RCC 7860 (cell line): ENCODE results near the gene SYNDIG1.

Source experiments
- DNase-seq: peaks from one replicate; pipeline ENCODE4 v3.0.0-alpha.2; 2015; ENCODE audit warnings: low spot score
- FAIRE-seq: peaks from 2 replicates; lab custom pipeline; 2012; peaks lifted over from hg19 to GRCh38; lab: Jason Lieb, UNC

The SYNDIG1 gene

DNA sequence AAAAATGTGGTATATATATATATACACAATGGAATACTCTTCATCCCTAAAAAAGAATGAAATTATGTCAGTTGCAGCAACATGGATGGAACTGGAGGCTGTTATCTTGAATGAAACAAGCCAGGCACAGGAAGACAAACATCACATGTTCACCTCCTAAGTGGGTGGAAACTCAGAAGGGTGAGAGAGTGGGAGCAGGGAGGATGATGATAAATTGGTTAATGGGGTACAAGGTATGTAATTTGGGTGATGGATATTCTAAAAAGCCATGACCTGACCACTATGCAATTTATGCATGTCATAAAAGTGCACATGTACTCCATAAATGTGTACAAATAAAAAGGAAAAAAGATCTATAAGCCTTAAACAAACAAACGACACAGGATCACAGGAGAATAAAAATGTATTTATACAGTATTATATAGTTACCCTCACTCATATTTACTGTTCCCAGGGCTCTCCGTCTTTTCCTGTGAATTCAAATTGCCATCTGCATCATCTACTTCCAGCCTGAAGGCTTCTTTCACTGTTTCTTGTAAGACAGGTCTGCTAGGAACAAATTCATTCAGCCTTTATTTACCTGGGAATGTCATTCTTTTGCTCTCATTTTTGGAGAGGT is 89.8 kb downstream of the SYNDIG1 start:
- no peak for DNase-seq
- FAIRE-seq = no peak

DNA sequence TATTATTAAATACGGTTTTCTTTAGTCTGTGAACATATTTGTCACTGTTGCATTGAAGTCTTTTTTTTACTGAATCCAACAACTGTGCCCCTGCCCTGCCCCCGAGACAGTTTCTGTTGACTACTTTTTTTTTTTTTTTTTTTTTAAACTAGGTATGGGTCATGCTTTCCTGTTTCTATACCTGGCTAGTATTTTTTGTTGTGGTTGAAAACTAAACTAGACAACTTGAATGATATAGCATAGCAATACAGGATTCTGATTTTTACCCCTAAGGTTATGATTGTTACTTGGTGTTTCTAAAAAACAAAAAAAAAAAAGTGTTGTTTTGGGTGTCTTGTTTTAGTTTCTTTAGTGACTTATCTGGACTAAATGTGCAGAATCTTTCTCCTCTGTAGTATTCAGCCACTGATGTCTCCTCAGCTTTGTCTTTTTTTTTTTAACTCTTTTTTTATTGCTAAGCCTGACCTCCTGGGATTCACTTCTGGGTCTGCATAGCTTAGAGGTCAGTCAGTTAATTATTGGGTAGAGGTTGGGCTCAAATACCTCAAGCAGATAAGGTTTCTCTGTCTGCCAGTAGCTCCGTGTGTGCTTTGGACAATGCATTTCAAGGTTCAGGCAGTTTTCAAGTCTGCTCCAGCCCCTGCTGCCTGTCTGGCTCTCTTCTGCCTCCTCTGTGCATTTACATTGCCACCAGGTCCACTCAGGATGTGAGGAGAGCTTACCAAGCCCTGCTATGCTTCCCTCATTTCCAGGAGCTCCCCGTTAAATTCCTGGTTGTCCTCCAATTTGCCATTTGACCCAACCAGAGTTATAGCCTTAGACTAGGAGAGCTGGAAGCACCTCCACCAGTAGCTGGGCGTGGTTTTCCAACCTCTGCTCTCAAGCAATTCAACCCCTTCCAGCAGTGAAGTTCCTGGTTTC is 91.4 kb downstream of the SYNDIG1 start:
- DNase-seq (no peak), FAIRE-seq (no peak)

DNA sequence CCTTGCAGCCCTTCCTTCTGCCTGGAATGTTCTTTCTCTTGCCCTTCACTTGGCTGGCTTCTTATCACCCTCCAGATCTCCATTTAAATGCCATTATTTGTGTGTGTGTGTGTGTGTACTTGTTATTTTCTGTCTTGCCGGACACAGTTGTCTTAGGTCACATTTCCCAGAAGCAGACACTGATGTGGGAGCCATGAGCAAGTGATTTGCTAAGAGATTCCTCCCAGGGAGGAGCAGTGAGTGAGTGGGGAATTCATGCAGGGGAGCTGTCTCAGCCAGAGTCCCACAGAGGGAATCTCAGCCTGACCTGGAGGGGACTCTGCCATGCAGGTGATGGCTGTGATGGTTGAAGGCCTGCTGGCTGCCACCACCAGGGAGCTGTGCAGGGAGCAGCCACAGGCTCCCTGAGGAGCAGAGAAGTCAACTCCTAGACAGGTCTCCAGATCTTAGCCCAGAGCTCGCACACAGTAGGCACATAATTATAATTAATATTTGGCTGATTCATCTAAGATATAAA is 96.5 kb downstream of the SYNDIG1 start:
- FAIRE-seq = no peak
- DNase-seq = no peak

DNA sequence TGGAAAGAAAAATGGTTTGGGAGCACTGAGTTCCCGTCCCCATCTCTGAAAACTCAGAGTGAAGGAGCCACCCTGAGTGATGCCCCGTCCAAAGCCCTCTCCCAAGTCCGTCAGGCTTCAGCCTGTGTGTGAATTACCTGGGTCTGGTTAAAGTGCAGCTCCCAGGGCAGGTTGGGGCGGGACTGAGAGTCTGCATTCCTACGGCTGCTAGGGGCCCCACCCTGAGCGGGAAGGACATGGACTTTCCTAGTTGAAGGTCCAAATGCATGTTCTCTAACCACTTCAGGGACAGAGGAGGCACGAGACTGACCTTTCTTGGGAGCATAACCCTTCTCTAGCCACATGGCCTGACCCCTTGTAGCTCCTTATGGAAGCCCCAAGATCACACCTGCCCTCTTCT is 97.2 kb downstream of the SYNDIG1 start:
- FAIRE-seq (no peak), DNase-seq (no peak)

DNA sequence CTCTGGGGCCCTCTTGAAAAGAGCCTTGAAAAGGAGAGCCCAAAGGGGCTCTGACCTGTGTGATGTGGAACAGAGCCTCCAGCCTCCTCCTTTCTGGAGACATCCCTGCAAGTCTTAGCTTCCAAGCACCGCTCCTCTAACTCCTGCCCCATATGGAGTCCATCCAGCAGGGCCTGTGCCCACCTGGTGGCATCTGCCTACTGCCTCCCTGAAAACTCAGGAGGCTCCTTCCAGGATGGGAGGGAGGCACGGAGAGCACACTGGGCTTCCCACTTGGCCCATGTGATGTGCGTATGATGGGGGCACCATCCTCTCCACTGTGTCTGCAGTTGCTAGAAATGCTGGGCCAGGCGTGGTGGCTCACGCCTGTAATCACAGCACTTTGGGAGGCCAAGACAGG is 98.1 kb downstream of the SYNDIG1 start:
- no peak for FAIRE-seq

DNA sequence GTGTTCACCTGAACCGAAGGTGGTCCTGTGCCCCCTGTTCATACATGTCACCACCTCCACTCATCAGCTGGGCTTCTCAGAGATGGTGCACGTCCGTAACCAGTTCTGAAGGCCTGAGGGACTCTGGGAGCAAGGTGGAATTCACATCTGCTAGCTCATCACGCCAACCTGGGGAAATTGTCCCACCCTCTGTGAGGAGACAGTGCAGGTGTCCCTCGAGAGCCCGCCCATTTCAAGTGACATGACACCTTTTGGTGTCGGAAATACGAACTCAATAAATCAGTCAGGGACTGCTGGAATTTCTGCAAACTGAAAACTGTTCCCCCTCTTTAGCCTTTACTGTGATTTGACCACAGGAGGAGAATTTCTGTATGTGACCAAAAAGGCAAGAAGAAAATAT is 99.4 kb downstream of the SYNDIG1 start:
- DNase-seq (no peak), FAIRE-seq (no peak)

More for the DNA sequence above, 98.1 kb downstream of the SYNDIG1 start:
- no peak for DNase-seq

DNA sequence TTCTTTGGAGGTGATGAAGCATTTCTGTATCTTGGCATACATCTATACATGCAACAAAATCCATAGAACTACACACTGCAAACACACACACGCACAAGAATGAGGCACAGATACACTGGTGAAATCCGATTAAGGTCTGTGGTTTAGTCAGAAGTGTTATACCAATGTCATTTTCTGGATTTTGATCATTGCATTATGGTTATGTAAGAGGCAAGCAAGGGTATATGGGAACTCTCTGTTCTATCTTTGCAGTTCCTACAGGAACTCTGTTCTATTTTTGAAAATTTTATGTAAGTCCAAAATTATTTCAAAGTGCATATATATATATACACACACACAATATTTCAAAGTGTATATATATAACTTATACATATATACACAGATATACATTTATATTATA is 101.7 kb downstream of the SYNDIG1 start:
- FAIRE-seq (no peak), DNase-seq (no peak)

DNA sequence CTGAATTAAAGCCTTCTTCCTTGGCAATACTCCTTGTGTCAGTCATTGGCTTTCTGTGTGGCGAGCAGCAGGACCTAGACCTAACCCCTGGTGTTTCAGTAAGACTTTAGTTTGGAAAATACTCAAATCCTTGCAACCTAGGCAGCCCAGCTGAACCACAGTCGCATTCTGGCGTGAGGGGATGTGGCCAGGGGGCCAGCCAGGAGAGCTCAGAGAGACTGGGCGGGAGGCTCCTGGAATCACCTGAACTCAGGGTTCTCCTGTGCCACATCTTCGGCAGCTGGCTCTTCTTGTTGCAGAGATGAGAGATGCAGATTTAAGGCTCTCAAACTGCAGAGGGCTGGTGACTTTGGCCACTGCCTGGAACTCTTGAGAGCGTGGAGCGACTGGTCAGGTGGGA is 102.7 kb downstream of the SYNDIG1 start:
- DNase-seq (no peak), FAIRE-seq (no peak)

DNA sequence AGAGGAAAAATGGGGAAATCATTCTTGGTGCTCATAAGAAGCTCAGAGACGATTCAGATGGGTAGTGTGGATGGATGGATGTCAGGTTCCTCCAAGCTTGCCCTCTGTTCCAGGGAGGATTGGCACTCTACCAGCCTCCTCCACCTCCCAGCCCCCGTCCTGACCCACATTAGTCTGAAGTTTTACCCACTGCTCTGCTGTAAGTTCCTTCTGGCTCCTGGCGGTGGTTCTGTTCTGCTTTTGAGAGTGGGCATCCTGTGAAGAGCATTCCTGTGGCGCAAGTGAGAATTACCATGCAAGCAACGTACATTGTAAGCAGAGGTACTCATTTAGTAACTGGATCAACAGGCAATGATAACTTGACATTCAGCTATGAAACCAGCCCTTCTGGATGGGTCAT is 103.4 kb downstream of the SYNDIG1 start:
- FAIRE-seq (no peak), DNase-seq (no peak)

DNA sequence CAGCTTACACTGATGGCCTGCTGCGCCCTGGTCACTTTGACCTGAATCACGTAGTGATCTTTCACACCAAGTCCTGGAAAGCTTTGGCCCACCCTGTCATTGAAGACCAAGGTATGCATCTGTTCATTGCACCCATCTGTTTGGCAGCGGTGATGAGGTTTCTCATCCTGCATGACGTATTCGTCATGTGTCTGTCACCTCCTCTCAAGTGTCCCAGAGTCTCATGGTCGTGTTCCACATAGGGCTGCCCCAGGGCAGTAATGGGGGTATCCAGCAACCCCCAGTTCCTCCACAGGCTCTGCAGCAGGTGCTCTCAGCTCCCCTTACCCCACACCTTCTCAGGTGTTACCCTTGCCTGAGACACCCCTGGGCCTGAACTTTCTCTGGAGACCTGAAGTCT is 104.1 kb downstream of the SYNDIG1 start:
- no peak for DNase-seq
- FAIRE-seq = no peak

DNA sequence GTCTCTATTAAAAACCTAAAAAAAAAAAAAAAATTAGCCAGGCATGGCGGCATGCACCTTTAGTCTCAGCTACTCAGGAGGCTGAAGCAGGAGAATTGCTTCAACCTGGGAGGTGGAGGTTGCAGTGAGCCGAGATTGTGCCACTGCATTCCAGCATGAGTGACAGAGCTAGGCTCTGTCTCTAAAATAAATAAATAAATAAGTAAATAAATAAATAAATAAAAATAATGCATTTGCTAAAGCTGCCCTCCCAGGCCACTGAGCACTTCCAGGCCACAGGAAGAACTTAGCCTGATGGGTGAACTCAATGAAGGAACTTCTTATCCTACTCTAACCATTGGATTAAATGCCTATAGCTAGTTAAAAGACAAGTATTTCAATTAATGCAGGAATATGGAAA is 104.9 kb downstream of the SYNDIG1 start:
- DNase-seq = no peak
- FAIRE-seq = no peak

DNA sequence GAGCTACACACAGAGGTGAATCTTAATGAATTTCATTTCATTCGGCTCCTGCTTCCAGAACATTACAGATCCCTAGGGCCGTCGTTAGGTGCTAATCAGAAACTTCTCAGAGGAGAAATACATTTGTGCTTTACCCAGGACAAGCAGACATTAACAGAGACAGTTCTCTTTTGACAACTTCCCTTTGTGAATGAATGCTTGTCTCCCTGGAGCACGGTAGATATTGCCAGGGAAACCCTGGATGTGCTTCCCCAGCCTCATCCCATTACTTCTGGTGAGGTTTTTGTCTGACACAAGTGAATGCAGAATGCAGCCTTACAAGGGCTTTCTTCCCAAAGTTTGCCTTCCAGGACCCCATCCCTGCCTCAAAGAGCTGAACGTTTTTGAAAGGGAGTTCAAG is 105.4 kb downstream of the SYNDIG1 start:
- FAIRE-seq = no peak
- DNase-seq = no peak

DNA sequence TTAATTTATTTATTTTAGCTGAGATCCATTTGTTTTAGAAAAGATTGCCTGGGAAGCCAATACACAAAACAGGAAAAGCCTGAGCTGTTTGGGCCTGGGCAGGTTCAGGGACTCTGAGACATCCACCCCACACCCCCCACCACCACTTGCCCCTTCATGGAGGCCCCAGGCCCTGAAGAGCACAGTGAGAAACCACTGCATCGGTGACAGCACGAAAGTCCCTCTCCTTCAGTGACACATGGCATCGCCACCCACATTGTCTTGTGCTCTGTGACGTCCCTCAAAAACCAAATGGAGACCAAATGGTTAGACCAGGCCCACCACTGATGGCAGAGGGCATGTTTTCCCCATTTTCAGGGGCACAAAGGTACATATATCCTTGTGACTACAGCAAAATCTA is 106.4 kb downstream of the SYNDIG1 start:
- DNase-seq = no peak
- FAIRE-seq = no peak

DNA sequence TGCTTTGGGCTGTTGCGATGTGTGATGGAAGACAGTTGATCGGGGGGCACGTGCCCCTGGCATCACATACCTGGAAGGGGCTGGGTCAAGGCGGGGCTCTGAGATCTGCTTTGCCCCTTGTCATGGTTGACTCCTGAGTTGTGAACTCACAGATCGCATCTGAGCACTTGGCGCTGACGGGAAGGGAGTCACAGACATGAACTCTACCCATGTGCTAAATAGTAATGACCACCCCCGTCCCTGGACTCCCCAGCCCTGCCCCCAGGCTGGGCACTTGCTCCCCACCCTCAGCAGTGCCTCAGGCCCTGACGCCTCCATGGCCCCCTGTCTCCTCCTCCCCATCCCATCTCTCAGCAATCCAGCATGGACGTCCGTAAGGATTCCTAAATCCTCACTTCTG is 107.0 kb downstream of the SYNDIG1 start:
- FAIRE-seq (no peak), DNase-seq (no peak)

DNA sequence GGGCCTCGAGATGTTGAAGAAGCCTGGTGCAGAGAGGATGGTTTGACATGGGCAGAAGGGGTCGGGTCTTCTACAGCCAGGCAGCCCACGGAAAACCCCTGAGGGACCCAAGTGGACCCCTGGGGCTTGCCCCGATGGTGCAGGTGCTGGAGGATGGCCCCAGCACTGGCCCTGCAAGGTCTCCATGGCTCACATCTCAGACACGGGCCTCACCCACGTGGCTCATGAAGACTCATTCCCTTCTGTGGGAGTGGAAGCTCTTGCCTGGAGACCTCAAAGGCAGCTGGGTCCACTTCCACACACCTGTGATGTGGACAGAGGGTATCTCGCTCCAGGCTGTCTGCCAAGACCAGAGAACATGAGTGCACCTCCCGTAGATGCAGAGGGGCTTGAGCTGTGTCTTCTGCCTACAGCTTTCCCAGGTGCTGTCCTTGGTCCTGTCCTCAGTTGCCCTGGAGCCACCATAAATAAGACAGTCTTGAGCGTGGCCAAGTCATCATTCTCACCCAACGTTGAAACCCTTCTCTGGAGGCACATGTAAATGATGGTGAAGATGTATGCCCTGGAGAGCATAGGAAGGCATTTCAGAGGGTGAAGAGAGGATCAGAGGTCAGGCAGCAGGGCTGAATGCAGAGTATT is 108.0 kb downstream of the SYNDIG1 start:
- FAIRE-seq (no peak), DNase-seq (no peak)

DNA sequence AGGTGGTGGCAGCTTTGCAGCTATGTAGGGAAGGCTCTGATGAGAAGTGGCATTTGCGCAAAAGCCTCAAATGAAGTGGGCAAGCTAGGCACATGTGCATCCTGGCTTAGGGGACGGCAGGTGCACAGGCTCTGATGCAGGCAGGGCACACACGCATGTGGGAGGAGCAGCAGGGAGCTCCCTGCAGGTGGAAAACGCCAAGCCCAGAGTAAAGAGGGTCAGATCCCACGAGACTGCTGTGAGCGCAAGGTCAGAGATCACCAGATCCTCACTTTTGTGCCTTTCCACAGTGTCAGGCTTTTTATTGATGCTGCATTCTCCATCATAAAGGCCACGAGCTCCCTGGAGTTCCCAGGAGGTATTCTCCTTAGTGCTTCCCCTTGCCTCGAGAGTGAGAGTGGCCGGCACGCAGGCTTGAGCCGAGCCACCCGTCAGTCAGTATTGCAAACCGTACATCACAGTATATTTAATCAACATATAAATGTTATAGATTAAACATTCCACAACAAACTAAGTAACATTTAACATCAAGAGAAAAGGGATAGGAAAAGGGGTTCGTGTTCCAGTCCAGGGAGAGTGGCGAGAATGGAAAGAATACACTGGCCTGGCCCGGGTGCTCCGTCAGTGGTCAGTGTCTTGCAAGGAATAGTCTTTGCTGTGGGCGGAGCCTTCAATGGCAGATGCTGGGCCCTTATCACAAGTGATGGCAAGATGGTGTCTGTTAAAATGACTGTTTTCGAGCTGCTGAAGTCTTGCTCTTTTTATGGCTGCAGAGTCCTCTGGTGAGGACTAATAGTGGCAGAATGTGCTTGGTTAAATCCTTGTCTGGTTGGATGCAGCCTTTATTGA is 109.4 kb downstream of the SYNDIG1 start:
- FAIRE-seq (no peak), DNase-seq (no peak)

DNA sequence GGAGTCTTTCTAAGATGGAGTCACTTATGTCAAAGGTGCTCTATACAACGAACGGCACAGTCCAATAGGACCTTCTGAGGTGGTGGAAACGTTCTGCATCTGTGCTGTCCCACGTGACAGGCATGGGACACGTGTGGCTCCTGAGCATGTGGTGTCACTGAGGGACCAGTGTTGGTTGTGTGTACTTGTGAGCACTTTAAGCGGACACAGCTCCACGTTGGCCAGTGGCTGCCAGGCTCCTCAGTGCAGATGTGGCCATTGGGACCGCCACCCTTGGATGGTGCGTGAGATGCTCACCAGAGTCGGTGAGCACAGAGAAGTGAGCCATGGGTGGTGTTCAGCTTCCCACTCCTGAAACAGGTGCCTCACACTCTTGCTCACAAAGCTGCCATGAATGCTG is 110.0 kb downstream of the SYNDIG1 start:
- DNase-seq (no peak), FAIRE-seq (no peak)

DNA sequence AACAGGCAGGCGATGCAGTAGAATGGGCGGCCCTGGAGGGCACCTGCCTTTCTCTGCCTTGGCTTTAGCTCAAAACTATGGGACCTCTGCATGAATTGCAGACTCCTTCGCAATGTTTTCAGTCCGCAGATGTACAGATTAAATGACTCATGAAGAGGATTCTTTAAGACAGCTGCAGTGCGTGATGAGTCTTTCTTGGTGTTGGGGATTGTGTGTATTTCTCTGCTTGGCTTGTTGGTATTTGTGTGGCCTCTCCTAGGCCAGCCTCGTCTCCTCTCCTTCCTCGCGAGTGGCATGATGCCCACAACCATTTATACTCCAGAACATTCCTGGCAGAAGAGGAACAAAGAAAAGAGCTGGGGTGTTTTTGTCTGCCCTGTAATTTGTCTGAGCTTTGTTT is 110.6 kb downstream of the SYNDIG1 start:
- DNase-seq (no peak), FAIRE-seq (no peak)

DNA sequence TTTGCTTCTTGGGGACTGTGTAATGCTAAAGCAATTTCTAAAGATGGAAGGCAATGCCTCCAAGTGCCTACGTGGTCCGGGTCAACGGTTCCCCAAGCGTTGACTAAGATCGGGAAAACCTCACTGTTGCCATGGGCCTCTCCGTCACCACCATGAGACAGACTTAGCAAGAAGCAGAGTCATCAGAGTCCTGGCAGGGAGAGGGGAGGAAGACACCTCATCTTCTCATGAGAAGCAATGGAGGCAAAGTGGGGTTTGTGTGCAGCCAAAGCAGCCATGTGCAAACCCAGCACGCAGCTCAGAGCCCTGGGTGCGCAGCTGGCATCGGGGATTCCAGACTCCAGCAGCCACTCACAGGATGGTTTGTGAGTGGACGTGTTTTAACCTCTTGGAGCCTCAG is 111.4 kb downstream of the SYNDIG1 start:
- FAIRE-seq (no peak), DNase-seq (no peak)

DNA sequence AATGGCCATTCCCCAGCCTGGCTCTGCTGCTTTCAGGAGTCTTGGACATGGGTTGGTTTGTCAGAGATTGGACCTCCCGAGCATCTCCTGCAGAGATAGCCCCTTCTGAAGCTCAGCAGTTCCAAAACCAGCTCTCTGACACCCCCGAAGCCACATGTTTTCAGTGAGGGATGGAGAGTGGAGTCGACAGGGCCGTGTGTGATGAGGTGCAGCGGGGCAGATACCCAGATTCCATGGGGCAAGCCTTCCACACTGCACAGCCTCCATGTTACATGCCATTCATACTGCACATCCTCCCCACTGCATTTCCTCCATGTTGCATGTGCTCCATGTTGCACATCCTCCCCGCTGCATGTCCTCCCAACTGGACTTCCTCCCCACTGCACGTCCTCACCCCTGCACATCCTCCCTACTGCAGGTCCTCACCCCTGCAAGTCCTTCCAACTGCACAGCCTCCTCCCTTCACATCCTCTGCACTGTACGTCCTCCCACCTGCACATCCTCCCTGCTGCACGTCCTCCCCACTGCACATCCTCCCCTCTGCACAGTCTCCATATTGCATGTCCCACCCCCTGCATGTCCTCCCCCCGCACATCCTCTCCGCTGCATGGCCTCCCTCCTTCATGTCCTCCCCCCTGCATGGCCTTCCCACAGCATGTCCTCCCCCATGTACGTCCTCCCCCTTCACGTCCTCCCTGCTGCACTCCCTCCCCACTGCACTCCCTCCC is 112.2 kb downstream of the SYNDIG1 start:
- FAIRE-seq = no peak
- no peak for DNase-seq
